ENCODE data around the gene VPS13C. TPM values are rescaled to one million over a fixed set of nuclear protein-coding genes. Genes with fewer than 3 reads are reported as not detected.

Gene VPS13C
- total RNA-seq: 9.9 and 15.3 TPM in 2 replicates

GRCh38 chr15:62060113-62060895 lies at the start of gene VPS13C:
Gene VPS13C, minus strand, starts transcription at chr15:62060447. Its CDS starts 73 bp downstream, at chr15:62060374.

GRCh38 chr15:62066663-62067447 lies 6.6 kb upstream of the VPS13C start, which contains the start of gene C2CD4A:
Gene C2CD4A, plus strand, starts transcription at chr15:62066977. Its CDS starts 637 bp downstream, at chr15:62067614.

Other genes starting within 250 kb of the VPS13C start
- gene C2CD4A, start 6.5 kb upstream of the VPS13C start, total RNA-seq: not detected in 2 replicates
- gene C2CD4B, start 104.8 kb upstream of the VPS13C start, total RNA-seq: not detected in 2 replicates